Breast epithelium (tissue), 4 donors: ENCODE results near the gene SV2C. TPM values are rescaled to one million over a fixed set of nuclear protein-coding genes. Genes with fewer than 3 reads are reported as not detected.

ENCODE experiments used
- DNase-seq, 2 donors: peaks; one replicate each; pipeline ENCODE4 v3.0.0-alpha.2; 2019; ENCODE audit warnings: low spot score in 2 of 2
- H3K27ac ChIP-seq, 2 donors: fragments of 200-600 bp; sonication (generic) in 1 of 2; one replicate each; pipeline ENCODE4 v1.5.1; 2016 to 2019; ENCODE audit warnings: mild to moderate bottlenecking in 1 of 2
- H3K27me3 ChIP-seq, 2 donors: fragments of 200-600 bp; sonication (generic) in 1 of 2; one replicate each; pipeline versions ENCODE4 v1.5.1 to v1.6.0; 2017 to 2019; ENCODE audit warnings: control low read depth in 1 of 2, mild to moderate bottlenecking in 1 of 2
- H3K36me3 ChIP-seq: fragments of 200-600 bp; one replicate; pipeline ENCODE4 v1.5.1; 2019
- H3K4me1 ChIP-seq, 2 donors: fragments of 200-600 bp; sonication (generic); one replicate each; pipeline ENCODE4 v1.5.1; 2016 to 2019; ENCODE audit warnings: control low read depth in 1 of 2
- H3K4me3 ChIP-seq, 3 donors: fragments of 200-600 bp; sonication (generic); 1 replicate in 2 of 3; 2 replicates in 1 of 3; pipeline ENCODE4 v1.5.1; 2016 to 2019; ENCODE audit warnings: mild to moderate bottlenecking in 3 of 3, moderate library complexity in 2 of 3
- H3K9me3 ChIP-seq, 2 donors: fragments of 200-600 bp; sonication (generic) in 1 of 2; one replicate each; pipeline ENCODE4 v1.5.1; 2016 to 2019; ENCODE audit warnings: control low read depth in 1 of 2
- POLR2A ChIP-seq: fragments of 450-650 bp; IDR thresholded peaks from one replicate; pipeline ENCODE4 v1.6.1; 2016; ENCODE audit warnings: antibody characterized with exemption, mild to moderate bottlenecking, moderate library complexity
- POLR2AphosphoS5 ChIP-seq, 3 donors: sonication (generic); formaldehyde crosslinking; IDR thresholded peaks; one replicate each; pipeline ENCODE4 v1.6.1; 2017; ENCODE audit warnings: antibody characterized with exemption in 3 of 3
- intact Hi-C: fragments of 100-400 bp; cut with DNase I; formaldehyde crosslinking; loops from one replicate; pipeline ENCODE4 v1.15.1; 2023; ENCODE audit warnings: low total_unique reads
- total RNA-seq, 3 donors: library from RNA; depleted of rRNA; stranded (reverse); fragments of >200 nt; gene quantifications; one replicate each; pipeline ENCODE4 v1.1.0, GENCODE V29; 2016
- TF ChIP-seq, protein P1 (sequence below), 3 donors: fragments of 450-650 bp; IDR thresholded peaks; one replicate each; pipeline ENCODE4 v1.5.1; 2016 to 2017; ENCODE audit warnings: antibody characterized with exemption in 3 of 3, mild to moderate bottlenecking in 3 of 3, moderate library complexity in 3 of 3

Gene SV2C
- total RNA-seq, 3 donors from 2014 or later: 0.32 to 1.3 (median 0.59) TPM

GRCh38 chr5:76180814-76181805 lies 97.9 kb downstream of the SV2C start:
- H3K27me3 ChIP-seq: no peaks in the 10 kb centered on the region
- TF ChIP-seq POLR2A (no peak), POLR2AphosphoS5 (IDR thresholded peaks at IDR 0.05) (no peak)
- TF ChIP-seq, protein P1, sequence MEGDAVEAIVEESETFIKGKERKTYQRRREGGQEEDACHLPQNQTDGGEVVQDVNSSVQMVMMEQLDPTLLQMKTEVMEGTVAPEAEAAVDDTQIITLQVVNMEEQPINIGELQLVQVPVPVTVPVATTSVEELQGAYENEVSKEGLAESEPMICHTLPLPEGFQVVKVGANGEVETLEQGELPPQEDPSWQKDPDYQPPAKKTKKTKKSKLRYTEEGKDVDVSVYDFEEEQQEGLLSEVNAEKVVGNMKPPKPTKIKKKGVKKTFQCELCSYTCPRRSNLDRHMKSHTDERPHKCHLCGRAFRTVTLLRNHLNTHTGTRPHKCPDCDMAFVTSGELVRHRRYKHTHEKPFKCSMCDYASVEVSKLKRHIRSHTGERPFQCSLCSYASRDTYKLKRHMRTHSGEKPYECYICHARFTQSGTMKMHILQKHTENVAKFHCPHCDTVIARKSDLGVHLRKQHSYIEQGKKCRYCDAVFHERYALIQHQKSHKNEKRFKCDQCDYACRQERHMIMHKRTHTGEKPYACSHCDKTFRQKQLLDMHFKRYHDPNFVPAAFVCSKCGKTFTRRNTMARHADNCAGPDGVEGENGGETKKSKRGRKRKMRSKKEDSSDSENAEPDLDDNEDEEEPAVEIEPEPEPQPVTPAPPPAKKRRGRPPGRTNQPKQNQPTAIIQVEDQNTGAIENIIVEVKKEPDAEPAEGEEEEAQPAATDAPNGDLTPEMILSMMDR (IDR thresholded peaks at IDR 0.05): no peak
- intact Hi-C loops: no loop called here
- no peak for DNase-seq
- no peaks in the 10 kb centered on the region for H3K36me3 ChIP-seq
- no peaks in the 10 kb centered on the region for H3K9me3 ChIP-seq
- H3K27ac ChIP-seq: no peak overlapping the region
- no peak overlapping the region for H3K4me3 ChIP-seq
- no peaks in the 10 kb centered on the region for H3K4me1 ChIP-seq

DNA sequence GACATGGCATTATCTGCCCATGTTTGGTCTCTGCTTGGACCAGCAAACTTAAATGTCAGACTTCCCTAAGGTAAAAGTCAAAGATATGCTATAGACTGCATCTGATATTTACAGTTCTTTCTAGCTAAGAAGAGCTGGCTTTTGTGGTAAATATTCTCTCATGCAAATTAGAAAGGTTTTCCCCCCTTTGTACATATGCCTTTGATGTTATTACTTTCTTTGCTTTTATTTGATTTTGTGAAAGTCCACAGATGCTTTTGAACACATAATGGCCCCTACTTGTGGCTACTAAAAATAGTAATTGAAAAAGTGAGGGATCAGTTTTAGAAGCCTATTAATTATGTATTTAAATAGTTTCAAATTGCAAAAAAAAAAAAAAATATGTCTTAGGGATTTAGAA lies 104.2 kb downstream of the SV2C start:
- no peaks in the 10 kb centered on the region for H3K9me3 ChIP-seq
- no peak overlapping the region for H3K4me3 ChIP-seq
- TF ChIP-seq POLR2AphosphoS5 (IDR thresholded peaks at IDR 0.05): no peak
- TF ChIP-seq, protein P1 (IDR thresholded peaks at IDR 0.05): no peak
- TF ChIP-seq POLR2A: no peak
- no peaks in the 10 kb centered on the region for H3K36me3 ChIP-seq
- no peak for DNase-seq
- no peak overlapping the region for H3K27ac ChIP-seq
- no peaks in the 10 kb centered on the region for H3K27me3 ChIP-seq
- intact Hi-C loops: no loop called here
- no peaks in the 10 kb centered on the region for H3K4me1 ChIP-seq

- no peaks in the 10 kb centered on the region for H3K36me3 ChIP-seq
- H3K4me1 ChIP-seq: no peaks in the 10 kb centered on the region
- DNase-seq: no peak
- TF ChIP-seq POLR2AphosphoS5 (IDR thresholded peaks at IDR 0.05): no peak
- TF ChIP-seq, protein P1 (IDR thresholded peaks at IDR 0.05): no peak
- no peak for TF ChIP-seq POLR2A
- intact Hi-C loops: loop anchor here (10.0 kb wide), 1 partner anchor 1984 kb away; no protein-coding TSS in a partner anchor
- no peak overlapping the region for H3K4me3 ChIP-seq
- H3K9me3 ChIP-seq: no peaks in the 10 kb centered on the region
- H3K27me3 ChIP-seq: no peaks in the 10 kb centered on the region
- H3K27ac ChIP-seq: no peak overlapping the region
Measured at GRCh38 chr5:76190356-76190755, 107.2 kb downstream of the SV2C start.

- no peaks in the 10 kb centered on the region for H3K9me3 ChIP-seq
- DNase-seq: no peak
- no peaks in the 10 kb centered on the region for H3K27me3 ChIP-seq
- H3K27ac ChIP-seq: no peak overlapping the region
- no peaks in the 10 kb centered on the region for H3K36me3 ChIP-seq
- H3K4me1 ChIP-seq: no peaks in the 10 kb centered on the region
- intact Hi-C loops: loop anchor here (10.0 kb wide), 1 partner anchor 1982 kb away; no protein-coding TSS in a partner anchor
- no peak overlapping the region for H3K4me3 ChIP-seq
- TF ChIP-seq POLR2AphosphoS5 (IDR thresholded peaks at IDR 0.05) (no peak), POLR2A (no peak)
- TF ChIP-seq, protein P1 (IDR thresholded peaks at IDR 0.05): no peak
Measured at GRCh38 chr5:76192837-76193236, 109.7 kb downstream of the SV2C start.

GRCh38 chr5:76193635-76194034 lies 110.5 kb downstream of the SV2C start:
- Histone ChIP-seq H3K4me1 (no peaks in the 10 kb centered on the region), H3K4me3 (no peak overlapping the region), H3K27me3 (no peaks in the 10 kb centered on the region), H3K9me3 (no peaks in the 10 kb centered on the region), H3K36me3 (no peaks in the 10 kb centered on the region), H3K27ac (no peak overlapping the region)
- intact Hi-C loops: loop anchor here (10.0 kb wide), 1 partner anchor 1981 kb away; no protein-coding TSS in a partner anchor
- DNase-seq: no peak
- TF ChIP-seq POLR2AphosphoS5 (IDR thresholded peaks at IDR 0.05) (no peak), POLR2A (no peak)
- TF ChIP-seq, protein P1 (IDR thresholded peaks at IDR 0.05): no peak
